Measurements from ENCODE around the gene EP400. TPM values are rescaled to one million over a fixed set of nuclear protein-coding genes. Genes with fewer than 3 reads are reported as not detected.
"Not testable (repeated sequence)": the region's sequence is repeated elsewhere in the genome, so short reads cannot be mapped to it uniquely, and the experiment has no call there.

EP400 gene
- total and polyA plus RNA-seq, 9 donors = 19.6 to 60.7 (median 44.0) TPM

DNA sequence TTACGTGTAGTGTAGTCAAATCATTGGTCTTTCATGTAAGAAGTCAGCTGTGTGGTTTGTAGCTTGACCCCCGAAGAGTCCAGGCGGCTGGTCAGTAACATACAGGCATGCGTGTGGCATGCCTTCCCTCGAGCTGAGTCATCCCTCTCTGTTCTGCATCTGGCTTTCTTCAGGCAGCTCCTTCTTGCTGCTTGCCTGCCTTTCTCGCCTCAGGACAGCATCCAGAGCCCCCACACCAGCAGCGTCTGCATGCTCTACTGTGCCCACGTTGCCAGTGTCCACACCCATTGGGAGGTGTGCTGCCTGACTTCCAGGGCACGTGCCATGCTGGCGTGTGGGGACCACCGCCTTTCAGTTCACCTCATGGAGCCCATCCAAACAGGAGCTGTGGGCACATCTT lies 96.8 kb downstream of the EP400 start:
- Histone ChIP-seq H3K27me3 (no peaks in the 10 kb centered on the region), H3K4me1 (ENCODE audit: insufficient read depth) (no peaks in the 10 kb centered on the region), H3K36me3 (no peaks in the 10 kb centered on the region), H3K27ac (no peak overlapping the region), H3K4me3 (no peak overlapping the region), H3K9me3 (no peaks in the 10 kb centered on the region)
- intact Hi-C loops (cut with DNase I) = no loop called here
- 66 to 70% (median 68%) methylated on average over 11 of the region's 11 CpGs for WGBS, 3 donors
- no peak for DNase-seq
- TF ChIP-seq POLR2A (IDR thresholded peaks at IDR 0.05) (no peak), EP300 (IDR thresholded peaks at IDR 0.05) (no peak), CTCF (IDR thresholded peaks at IDR 0.05) (no peak)

DNA sequence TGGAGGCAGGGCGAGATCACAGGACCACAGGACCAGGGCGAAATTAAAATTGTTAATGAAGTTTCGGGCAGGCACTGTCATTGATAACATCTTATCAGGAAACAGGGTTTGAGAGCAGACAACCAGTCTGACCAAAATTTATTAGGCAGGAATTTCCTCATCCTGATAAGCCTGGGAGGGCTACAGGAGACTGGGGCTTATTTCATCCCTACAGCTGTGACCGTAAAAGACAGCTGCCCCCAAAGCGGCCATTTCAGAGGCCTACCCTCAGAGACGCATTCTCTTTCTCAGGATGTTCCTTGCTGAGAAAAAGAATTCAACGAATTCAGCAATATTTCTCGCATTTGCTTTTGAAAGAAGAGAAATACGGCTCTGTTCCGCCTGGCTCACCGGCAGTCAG lies 97.9 kb downstream of the EP400 start:
- H3K27me3 ChIP-seq; H3K4me1 ChIP-seq (ENCODE audit: insufficient read depth); H3K9me3 ChIP-seq; H3K4me3 ChIP-seq; DNase-seq; H3K36me3 ChIP-seq; H3K27ac ChIP-seq; intact Hi-C loops (cut with DNase I): not testable (repeated sequence)
- 82 to 87% (median 84%) methylated on average over 11 of the region's 11 CpGs for WGBS, 3 donors

GRCh38 chr12:132049442-132049841 lies 99.7 kb downstream of the EP400 start:
- Histone ChIP-seq H3K4me1 (ENCODE audit: insufficient read depth) (no peaks in the 10 kb centered on the region), H3K27me3 (no peaks in the 10 kb centered on the region), H3K27ac (no peak overlapping the region), H3K9me3 (no peaks in the 10 kb centered on the region), H3K36me3 (no peaks in the 10 kb centered on the region), H3K4me3 (no peak overlapping the region)
- DNase-seq = no peak
- TF ChIP-seq CTCF (IDR thresholded peaks at IDR 0.05) (no peak), EP300 (IDR thresholded peaks at IDR 0.05) (no peak)
- intact Hi-C loops (cut with DNase I) = no loop called here
- 92 to 99% (median 98%) methylated on average over 2 of the region's 2 CpGs for WGBS, 3 donors

DNA sequence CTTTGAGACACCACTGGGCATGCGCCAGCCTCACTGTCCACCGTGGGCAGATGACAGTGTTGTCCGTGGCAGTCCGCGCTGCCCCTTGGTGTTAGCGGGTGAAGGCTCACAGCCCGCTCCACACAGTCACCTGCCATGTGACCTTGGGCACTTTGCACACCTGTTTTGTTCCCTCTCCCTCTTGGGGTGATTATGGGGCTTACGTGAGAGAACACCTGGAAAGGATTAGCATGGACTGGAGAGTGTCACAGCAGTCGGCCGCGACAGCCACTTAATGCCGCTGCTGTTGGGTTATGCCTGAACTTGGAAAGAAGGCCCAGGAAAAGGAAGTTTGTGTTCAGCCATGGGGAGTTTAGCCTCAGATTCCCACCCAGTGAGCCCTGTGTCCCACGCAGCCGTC lies 100.1 kb downstream of the EP400 start:
- intact Hi-C loops (cut with DNase I) = no loop called here
- WGBS, 3 donors = 91 to 94% (median 93%) methylated on average over 14 of the region's 14 CpGs

DNA sequence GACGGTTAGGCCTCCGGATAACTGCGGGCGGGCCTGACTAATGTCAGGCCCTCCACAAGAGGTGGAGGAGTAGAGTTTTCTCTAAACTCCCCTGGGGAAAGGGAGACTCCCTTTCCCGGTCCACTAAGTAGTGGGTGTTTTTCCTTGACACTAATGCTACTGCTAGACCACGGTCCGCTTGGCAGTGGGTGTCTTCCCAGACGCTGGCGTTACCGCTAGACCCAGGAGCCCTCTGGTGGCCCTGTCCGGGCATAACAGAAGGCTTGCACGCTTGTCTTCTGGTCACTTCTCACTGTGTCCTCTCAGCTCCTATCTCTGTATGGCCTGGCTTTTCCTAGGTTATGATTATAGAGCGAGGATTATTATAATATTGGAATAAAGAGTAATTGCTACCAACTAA lies 102.0 kb downstream of the EP400 start:
- H3K4me1 ChIP-seq (ENCODE audit: insufficient read depth); H3K27me3 ChIP-seq; H3K36me3 ChIP-seq; intact Hi-C loops (cut with DNase I); H3K27ac ChIP-seq; H3K4me3 ChIP-seq; DNase-seq; H3K9me3 ChIP-seq: not testable (repeated sequence)
- 76 to 81% (median 79%) methylated on average over 13 of the region's 13 CpGs for WGBS, 3 donors

More for the DNA sequence above, 100.1 kb downstream of the EP400 start:
- no peak for TF ChIP-seq POLR2A (IDR thresholded peaks at IDR 0.05)
- no peak for TF ChIP-seq EP300 (IDR thresholded peaks at IDR 0.05)
- TF ChIP-seq CTCF (IDR thresholded peaks at IDR 0.05) = no peak
- no peaks in the 10 kb centered on the region for H3K27me3 ChIP-seq
- H3K4me3 ChIP-seq = no peak overlapping the region
- no peak for DNase-seq
- H3K36me3 ChIP-seq = no peaks in the 10 kb centered on the region
- H3K4me1 ChIP-seq (ENCODE audit: insufficient read depth) = no peaks in the 10 kb centered on the region
- no peak overlapping the region for H3K27ac ChIP-seq
- no peaks in the 10 kb centered on the region for H3K9me3 ChIP-seq
